Renal cortex interstitium (tissue), 11 donors: ENCODE results near the gene EEF1AKMT2. TPM values are rescaled to one million over a fixed set of nuclear protein-coding genes. Genes with fewer than 3 reads are reported as not detected.
"Not testable (repeated sequence)": the region's sequence is repeated elsewhere in the genome, so short reads cannot be mapped to it uniquely, and the experiment has no call there.

Source experiments
- DNase-seq, 11 donors: peaks; one replicate each; pipeline ENCODE4 v3.0.0-alpha.2; 2013; ENCODE audit warnings: low read depth in 9 of 11, low spot score in 4 of 11; ENCODE audit errors: extremely low read depth in 1 of 11
- polyA plus RNA-seq, 3 donors: library from polyadenylated mRNA; unstranded; fragments of 120-200 nt; gene quantifications; one replicate each; pipeline ENCODE4 v1.2.1, GENCODE V29; 2013; ENCODE audit not compliant: insufficient read length in 3 of 3

Gene EEF1AKMT2
- polyA plus RNA-seq, 3 donors: 33.8 to 39.5 (median 35.4) TPM

- no peak for DNase-seq
Measured at GRCh38 chr10:124768791-124769190, 22.9 kb downstream of the EEF1AKMT2 start.

GRCh38 chr10:124765256-124765655, 26.4 kb downstream of the EEF1AKMT2 start:
- no peak for DNase-seq

- no peak for DNase-seq
Measured at GRCh38 chr10:124763267-124763666, 28.4 kb downstream of the EEF1AKMT2 start.

- DNase-seq: no peak
Measured at GRCh38 chr10:124762281-124762680, 29.4 kb downstream of the EEF1AKMT2 start.

GRCh38 chr10:124756156-124756903, 35.4 kb downstream of the EEF1AKMT2 start:
- DNase-seq: no peak

GRCh38 chr10:124755581-124755980, 36.1 kb downstream of the EEF1AKMT2 start:
- DNase-seq: no peak

GRCh38 chr10:124754227-124754626, 37.5 kb downstream of the EEF1AKMT2 start:
- DNase-seq: no peak

GRCh38 chr10:124748953-124749645, 42.6 kb downstream of the EEF1AKMT2 start:
- no peak for DNase-seq

- no peak for DNase-seq
Measured at GRCh38 chr10:124748166-124748565, 43.5 kb downstream of the EEF1AKMT2 start.

GRCh38 chr10:124747745-124748144, 43.9 kb downstream of the EEF1AKMT2 start:
- no peak for DNase-seq

- no peak for DNase-seq
Measured at GRCh38 chr10:124746992-124747391, 44.7 kb downstream of the EEF1AKMT2 start.

GRCh38 chr10:124746447-124746846, 45.2 kb downstream of the EEF1AKMT2 start:
- not testable (repeated sequence) for DNase-seq

GRCh38 chr10:124745673-124746072, 46.0 kb downstream of the EEF1AKMT2 start:
- DNase-seq: peak in 3 of 11 donors; percentile 52 to 76 (median 69)

GRCh38 chr10:124745252-124745651, 46.4 kb downstream of the EEF1AKMT2 start:
- no peak for DNase-seq

GRCh38 chr10:124744102-124745050, 47.3 kb downstream of the EEF1AKMT2 start, which contains the start of gene FAM53B:
Gene FAM53B, minus strand, starts transcription at chr10:124744378. Its CDS starts 37,665 bp downstream, at chr10:124706713.
- DNase-seq: peak in 5 of 11 donors; percentile 71 to 79 (median 75)

GRCh38 chr10:124743191-124744101, 48.2 kb downstream of the EEF1AKMT2 start:
- DNase-seq: no peak

GRCh38 chr10:124742413-124743190, 49.1 kb downstream of the EEF1AKMT2 start:
- no peak for DNase-seq
